GM08714 (cell line): ENCODE results near the gene CACNA1I.

ENCODE experiments used
- H3K4me3 ChIP-seq: fragments of 200-500 bp; sonication (Bioruptor generic); 2 replicates; pipeline ENCODE4 v1.5.1; 2014; ENCODE audit warnings: mild to moderate bottlenecking, low read length, inconsistent platforms
- ZNF274 ChIP-seq: IDR thresholded peaks from 2 replicates; pipeline ENCODE4 v1.6.1; 2012; ENCODE audit warnings: mild to moderate bottlenecking, low read depth, low read length

CACNA1I gene

GRCh38 chr22:39530692-39531331 lies 39.7 kb upstream of the CACNA1I start:
- no peak overlapping the region; the same call in 1 of the 2 replicates for H3K4me3 ChIP-seq
- TF ChIP-seq ZNF274: no peak

- TF ChIP-seq ZNF274: no peak
- H3K4me3 ChIP-seq: peak within 1 kb of the TSS; percentile 70
Observed at GRCh38 chr22:39532215-39533073, 38.1 kb upstream of the CACNA1I start, which contains the start of gene RPS19BP1. Gene RPS19BP1, minus strand, starts transcription at chr22:39532748. Its CDS starts 10 bp downstream, at chr22:39532738.

- no peak overlapping the region for H3K4me3 ChIP-seq
- TF ChIP-seq ZNF274: no peak
Observed at GRCh38 chr22:39534092-39534506, 36.5 kb upstream of the CACNA1I start.

GRCh38 chr22:39534591-39535356 lies 35.8 kb upstream of the CACNA1I start:
- no peak for TF ChIP-seq ZNF274
- no peak overlapping the region for H3K4me3 ChIP-seq

- H3K4me3 ChIP-seq: no peak overlapping the region
Observed at GRCh38 chr22:39535357-39535725, 35.2 kb upstream of the CACNA1I start.

GRCh38 chr22:39535831-39536449 lies 34.6 kb upstream of the CACNA1I start:
- TF ChIP-seq ZNF274: no peak

More at GRCh38 chr22:39535357-39535725, 35.2 kb upstream of the CACNA1I start:
- no peak for TF ChIP-seq ZNF274

GRCh38 chr22:39536711-39537110 lies 33.8 kb upstream of the CACNA1I start:
- H3K4me3 ChIP-seq: no peak overlapping the region
- TF ChIP-seq ZNF274: no peak

More at GRCh38 chr22:39535831-39536449, 34.6 kb upstream of the CACNA1I start:
- H3K4me3 ChIP-seq: no peak overlapping the region

GRCh38 chr22:39537975-39538374 lies 32.6 kb upstream of the CACNA1I start:
- no peak for TF ChIP-seq ZNF274
- no peak overlapping the region for H3K4me3 ChIP-seq

- no peak for TF ChIP-seq ZNF274
- no peak overlapping the region for H3K4me3 ChIP-seq
Observed at GRCh38 chr22:39543095-39543494, 27.5 kb upstream of the CACNA1I start.

- no peak for TF ChIP-seq ZNF274
- no peak overlapping the region for H3K4me3 ChIP-seq
Observed at GRCh38 chr22:39545386-39546365, 24.9 kb upstream of the CACNA1I start.

GRCh38 chr22:39546889-39547586 lies 23.5 kb upstream of the CACNA1I start:
- no peak for TF ChIP-seq ZNF274
- H3K4me3 ChIP-seq: no peak overlapping the region

- H3K4me3 ChIP-seq: no peak overlapping the region
- TF ChIP-seq ZNF274: no peak
Observed at GRCh38 chr22:39547587-39547947, 23.0 kb upstream of the CACNA1I start.

- no peak overlapping the region for H3K4me3 ChIP-seq
- no peak for TF ChIP-seq ZNF274
Observed at GRCh38 chr22:39553429-39553828, 17.1 kb upstream of the CACNA1I start.
